ENCODE measurements around the gene ANGEL2.

DNA sequence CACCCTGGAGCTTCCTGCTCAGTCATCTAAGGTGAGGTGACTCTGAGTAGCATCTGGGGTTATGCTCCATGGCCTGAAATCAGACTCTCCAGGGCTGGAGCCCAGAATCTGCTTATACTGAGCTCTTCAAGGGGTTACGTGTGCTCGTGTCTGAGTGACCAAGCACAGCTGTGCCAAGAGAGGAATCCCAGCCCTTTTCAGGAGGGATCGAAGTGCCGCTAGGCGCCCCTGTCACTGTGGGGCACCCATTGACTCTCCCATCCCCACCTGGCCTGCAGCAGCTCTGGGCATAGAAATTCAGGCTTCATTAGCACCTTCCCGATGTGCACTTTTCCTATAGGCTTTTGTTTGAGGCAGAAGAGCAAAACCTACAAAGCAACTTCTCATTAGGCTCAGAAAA lies 51.6 kb downstream of the ANGEL2 start:
- TF ChIP-seq, protein P1, sequence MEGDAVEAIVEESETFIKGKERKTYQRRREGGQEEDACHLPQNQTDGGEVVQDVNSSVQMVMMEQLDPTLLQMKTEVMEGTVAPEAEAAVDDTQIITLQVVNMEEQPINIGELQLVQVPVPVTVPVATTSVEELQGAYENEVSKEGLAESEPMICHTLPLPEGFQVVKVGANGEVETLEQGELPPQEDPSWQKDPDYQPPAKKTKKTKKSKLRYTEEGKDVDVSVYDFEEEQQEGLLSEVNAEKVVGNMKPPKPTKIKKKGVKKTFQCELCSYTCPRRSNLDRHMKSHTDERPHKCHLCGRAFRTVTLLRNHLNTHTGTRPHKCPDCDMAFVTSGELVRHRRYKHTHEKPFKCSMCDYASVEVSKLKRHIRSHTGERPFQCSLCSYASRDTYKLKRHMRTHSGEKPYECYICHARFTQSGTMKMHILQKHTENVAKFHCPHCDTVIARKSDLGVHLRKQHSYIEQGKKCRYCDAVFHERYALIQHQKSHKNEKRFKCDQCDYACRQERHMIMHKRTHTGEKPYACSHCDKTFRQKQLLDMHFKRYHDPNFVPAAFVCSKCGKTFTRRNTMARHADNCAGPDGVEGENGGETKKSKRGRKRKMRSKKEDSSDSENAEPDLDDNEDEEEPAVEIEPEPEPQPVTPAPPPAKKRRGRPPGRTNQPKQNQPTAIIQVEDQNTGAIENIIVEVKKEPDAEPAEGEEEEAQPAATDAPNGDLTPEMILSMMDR (IDR thresholded peaks at IDR 0.05): no peak
- no peak for TF ChIP-seq POLR2A (IDR thresholded peaks at IDR 0.05)

Data from heart left ventricle (tissue), 13 donors.